ENCODE measurements around the gene INTS3. TPM values are rescaled to one million over a fixed set of nuclear protein-coding genes. Genes with fewer than 3 reads are reported as not detected.

INTS3 gene
- total and polyA plus RNA-seq, 2 of the 8 experiments (the other 6 are each of a cell fraction or from before 2014, with no cell fraction given): 66.8 to 93.2 TPM

- TF ChIP-seq CHD7 (IDR thresholded peaks at IDR 0.05; ENCODE audit: insufficient replicate concordance, low read length): no peak
- no peak for TF ChIP-seq BCL11A (IDR thresholded peaks at IDR 0.05; ENCODE audit: low read depth in 2 of 2, low read length in 2 of 2)
- no peak for TF ChIP-seq RXRA (IDR thresholded peaks at IDR 0.05; ENCODE audit: insufficient read depth, low read depth, low read length)
Measured at GRCh38 chr1:153748903-153749302, 21.1 kb downstream of the INTS3 start (continued).

Data from H1 (cell line).